ENCODE results near the gene SLC22A23. TPM values are rescaled to one million over a fixed set of nuclear protein-coding genes. Genes with fewer than 3 reads are reported as not detected.

The SLC22A23 gene
- polyA plus RNA-seq, 4 donors, result 9.8 to 14.0 (median 11.9) TPM

GRCh38 chr6:3376893-3377535 is 79.8 kb downstream of the SLC22A23 start:
- DNase-seq (ENCODE audit: low read depth in 4 of 4, low spot score in 2 of 4), result no peak

- no peak for DNase-seq (ENCODE audit: low read depth in 4 of 4, low spot score in 2 of 4)
Measured at GRCh38 chr6:3376064-3376463, 80.8 kb downstream of the SLC22A23 start.

- no peak for DNase-seq (ENCODE audit: low read depth in 4 of 4, low spot score in 2 of 4)
Measured at GRCh38 chr6:3373597-3374203, 83.2 kb downstream of the SLC22A23 start.

- no peak for DNase-seq (ENCODE audit: low read depth in 4 of 4, low spot score in 2 of 4)
Measured at GRCh38 chr6:3372912-3373554, 83.8 kb downstream of the SLC22A23 start.

GRCh38 chr6:3372184-3372846 is 84.5 kb downstream of the SLC22A23 start:
- no peak for DNase-seq (ENCODE audit: low read depth in 4 of 4, low spot score in 2 of 4)

- no peak for DNase-seq (ENCODE audit: low read depth in 4 of 4, low spot score in 2 of 4)
Measured at GRCh38 chr6:3371222-3371949, 85.5 kb downstream of the SLC22A23 start.

- no peak for DNase-seq (ENCODE audit: low read depth in 4 of 4, low spot score in 2 of 4)
Measured at GRCh38 chr6:3370361-3371221, 86.3 kb downstream of the SLC22A23 start.

GRCh38 chr6:3369985-3370360 is 86.9 kb downstream of the SLC22A23 start:
- no peak for DNase-seq (ENCODE audit: low read depth in 4 of 4, low spot score in 2 of 4)

GRCh38 chr6:3368685-3369084 is 88.2 kb downstream of the SLC22A23 start:
- no peak for DNase-seq (ENCODE audit: low read depth in 4 of 4, low spot score in 2 of 4)

- DNase-seq (ENCODE audit: low read depth in 4 of 4, low spot score in 2 of 4), result no peak
Measured at GRCh38 chr6:3367630-3368029, 89.2 kb downstream of the SLC22A23 start.

GRCh38 chr6:3366596-3367413 is 90.0 kb downstream of the SLC22A23 start:
- DNase-seq (ENCODE audit: low read depth in 4 of 4, low spot score in 2 of 4), result no peak

- no peak for DNase-seq (ENCODE audit: low read depth in 4 of 4, low spot score in 2 of 4)
Measured at GRCh38 chr6:3364391-3364790, 92.5 kb downstream of the SLC22A23 start.

GRCh38 chr6:3363296-3364025 is 93.4 kb downstream of the SLC22A23 start:
- DNase-seq (ENCODE audit: low read depth in 4 of 4, low spot score in 2 of 4), result no peak

GRCh38 chr6:3361312-3362037 is 95.4 kb downstream of the SLC22A23 start:
- DNase-seq (ENCODE audit: low read depth in 4 of 4, low spot score in 2 of 4), result no peak

- DNase-seq (ENCODE audit: low read depth in 4 of 4, low spot score in 2 of 4), result no peak
Measured at GRCh38 chr6:3360727-3361045, 96.2 kb downstream of the SLC22A23 start.

GRCh38 chr6:3359973-3360726 is 96.7 kb downstream of the SLC22A23 start:
- no peak for DNase-seq (ENCODE audit: low read depth in 4 of 4, low spot score in 2 of 4)

GRCh38 chr6:3359101-3359752 is 97.6 kb downstream of the SLC22A23 start:
- DNase-seq (ENCODE audit: low read depth in 4 of 4, low spot score in 2 of 4), result no peak
